ENCODE results near the gene ANGPTL2.
A peak's percentile ranks its signal among the peaks of the same experiment; 100 is the strongest.
"Not testable (repeated sequence)": the region's sequence is repeated elsewhere in the genome, so short reads cannot be mapped to it uniquely, and the experiment has no call there.

Gene ANGPTL2

GRCh38 chr9:127122176-127123063, at the start of gene ANGPTL2:
ANGPTL2 (minus strand) TSS chr9:127122635; CDS start chr9:127108731, 13,904 bp downstream.
- DNase-seq: peak; percentile 94

GRCh38 chr9:127171348-127171747, 48.9 kb upstream of the ANGPTL2 start:
- not testable (repeated sequence) for DNase-seq

GRCh38 chr9:127170652-127171051, 48.2 kb upstream of the ANGPTL2 start:
- no peak for DNase-seq

- no peak for DNase-seq
Observed at GRCh38 chr9:127170103-127170502, 47.7 kb upstream of the ANGPTL2 start.

GRCh38 chr9:127169575-127169883, 47.1 kb upstream of the ANGPTL2 start:
- no peak for DNase-seq

GRCh38 chr9:127168756-127169574, 46.5 kb upstream of the ANGPTL2 start:
- no peak for DNase-seq

- no peak for DNase-seq
Observed at GRCh38 chr9:127167560-127168326, 45.3 kb upstream of the ANGPTL2 start.

GRCh38 chr9:127166651-127167524, 44.5 kb upstream of the ANGPTL2 start:
- peak; percentile 40 for DNase-seq

GRCh38 chr9:127166111-127166510, 43.7 kb upstream of the ANGPTL2 start:
- no peak for DNase-seq

- no peak for DNase-seq
Observed at GRCh38 chr9:127165116-127165515, 42.7 kb upstream of the ANGPTL2 start.

GRCh38 chr9:127163409-127163808, 41.0 kb upstream of the ANGPTL2 start:
- DNase-seq: peak; percentile 82

GRCh38 chr9:127162864-127163365, 40.5 kb upstream of the ANGPTL2 start:
- DNase-seq: no peak

- DNase-seq: peak; percentile 51
Observed at GRCh38 chr9:127162046-127162863, 39.8 kb upstream of the ANGPTL2 start.

GRCh38 chr9:127161081-127161624, 38.7 kb upstream of the ANGPTL2 start:
- DNase-seq: no peak

GRCh38 chr9:127159949-127160610, 37.6 kb upstream of the ANGPTL2 start:
- DNase-seq: no peak

- peak; percentile 88 for DNase-seq
Observed at GRCh38 chr9:127159325-127159801, 36.9 kb upstream of the ANGPTL2 start.

GRCh38 chr9:127158786-127159324, 36.4 kb upstream of the ANGPTL2 start:
- no peak for DNase-seq

GRCh38 chr9:127155314-127155960, 33.0 kb upstream of the ANGPTL2 start:
- no peak for DNase-seq

Measured in EL (cell line).